KMS-11 (cell line): ENCODE measurements around the gene HSPA8.

ENCODE experiments used
- H2AFZ ChIP-seq: fragments of 200-600 bp; sonication (generic); 2 replicates; pipeline ENCODE4 v1.6.1; 2016; ENCODE audit warnings: antibody characterized with exemption, mixed run types, low read depth
- H3K27ac ChIP-seq: fragments of 200-600 bp; sonication (generic); 2 replicates; pipeline ENCODE4 v1.6.1; 2016; ENCODE audit warnings: mild to moderate bottlenecking, mixed run types
- H3K27me3 ChIP-seq: fragments of 200-600 bp; sonication (generic); 2 replicates; pipeline ENCODE4 v1.6.1; 2017; ENCODE audit warnings: mild to moderate bottlenecking, low read depth, mixed run types, moderate library complexity; ENCODE audit not compliant: insufficient read depth
- H3K36me3 ChIP-seq: fragments of 200-600 bp; sonication (generic); 2 replicates; pipeline ENCODE4 v1.6.1; 2017; ENCODE audit warnings: mild to moderate bottlenecking, mixed run types; ENCODE audit not compliant: insufficient read depth
- H3K4me1 ChIP-seq: fragments of 200-600 bp; sonication (generic); 2 replicates; pipeline ENCODE4 v1.6.1; 2016; ENCODE audit warnings: mild to moderate bottlenecking, low read depth, mixed run types; ENCODE audit not compliant: poor library complexity, severe bottlenecking
- H3K4me2 ChIP-seq: fragments of 200-600 bp; sonication (generic); 2 replicates; pipeline ENCODE4 v1.7.0; 2016; ENCODE audit warnings: mild to moderate bottlenecking, mixed run types
- H3K4me3 ChIP-seq: fragments of 200-600 bp; sonication (generic); IDR thresholded peaks from 2 replicates; pipeline ENCODE4 v1.6.1; 2017; ENCODE audit warnings: low read depth, low read length, mixed read lengths; ENCODE audit not compliant: insufficient read depth
- H3K79me2 ChIP-seq: fragments of 200-600 bp; sonication (generic); 2 replicates; pipeline ENCODE4 v1.6.1; 2016; ENCODE audit warnings: low read depth, mixed run types; ENCODE audit not compliant: insufficient read depth
- H3K9ac ChIP-seq: fragments of 200-600 bp; sonication (generic); 2 replicates; pipeline ENCODE4 v1.6.1; 2016; ENCODE audit warnings: mild to moderate bottlenecking, mixed run types
- H4K20me1 ChIP-seq: fragments of 200-600 bp; sonication (generic); 2 replicates; pipeline ENCODE4 v1.6.1; 2016; ENCODE audit warnings: mild to moderate bottlenecking, mixed run types; ENCODE audit not compliant: insufficient read depth
- CTCF ChIP-seq: fragments of 200-600 bp; sonication (generic); conservative IDR thresholded peaks from 2 replicates; pipeline ENCODE4 v1.6.1; 2017; ENCODE audit warnings: low read depth, mild to moderate bottlenecking, antibody characterized with exemption, low read length, moderate library complexity, mixed read lengths

The HSPA8 gene

GRCh38 chr11:123056835-123057491 is 5.0 kb downstream of the HSPA8 start:
- Histone ChIP-seq H3K9ac (no peak overlapping the region), H3K4me3 (no peak overlapping the region), H3K36me3 (peaks cover 31% of the 10 kb centered on the region), H2AFZ (no peak overlapping the region), H3K79me2 (peaks cover 43% of the 10 kb centered on the region), H4K20me1 (peaks cover 54% of the 10 kb centered on the region), H3K27ac (peak overlapping the region; percentile 77; the same call in 1 of the 2 replicates), H3K27me3 (no peaks in the 10 kb centered on the region), H3K4me1 (peaks cover 37% of the 10 kb centered on the region), H3K4me2 (no peak overlapping the region)
- TF ChIP-seq CTCF, result no peak

- Histone ChIP-seq H3K27me3 (no peaks in the 10 kb centered on the region), H3K4me2 (no peak overlapping the region), H4K20me1 (peaks cover 40% of the 10 kb centered on the region), H3K36me3 (peaks cover 23% of the 10 kb centered on the region; the same call in 1 of the 2 replicates), H2AFZ (no peak overlapping the region), H3K9ac (no peak overlapping the region), H3K27ac (peak overlapping the region; percentile 48; the same call in 1 of the 2 replicates), H3K4me3 (no peak overlapping the region), H3K4me1 (peaks cover 37% of the 10 kb centered on the region), H3K79me2 (peaks cover 27% of the 10 kb centered on the region)
- TF ChIP-seq CTCF, result no peak
These were observed 6.6 kb downstream of the HSPA8 start for GRCh38 chr11:123055191-123055901.

GRCh38 chr11:123054301-123055065 is 7.5 kb downstream of the HSPA8 start:
- H3K27me3 ChIP-seq, result no peaks in the 10 kb centered on the region
- peaks cover 31% of the 10 kb centered on the region for H4K20me1 ChIP-seq
- H3K4me2 ChIP-seq, result no peak overlapping the region
- H2AFZ ChIP-seq, result no peak overlapping the region
- peaks cover 15% of the 10 kb centered on the region; the same call in 1 of the 2 replicates for H3K36me3 ChIP-seq
- peaks cover 19% of the 10 kb centered on the region for H3K79me2 ChIP-seq
- peak; percentile 46 for TF ChIP-seq CTCF
- no peak overlapping the region for H3K4me3 ChIP-seq
- H3K27ac ChIP-seq, result peak overlapping the region; percentile 48; the same call in 1 of the 2 replicates
- H3K9ac ChIP-seq, result no peak overlapping the region
- H3K4me1 ChIP-seq, result peaks cover 36% of the 10 kb centered on the region

DNA sequence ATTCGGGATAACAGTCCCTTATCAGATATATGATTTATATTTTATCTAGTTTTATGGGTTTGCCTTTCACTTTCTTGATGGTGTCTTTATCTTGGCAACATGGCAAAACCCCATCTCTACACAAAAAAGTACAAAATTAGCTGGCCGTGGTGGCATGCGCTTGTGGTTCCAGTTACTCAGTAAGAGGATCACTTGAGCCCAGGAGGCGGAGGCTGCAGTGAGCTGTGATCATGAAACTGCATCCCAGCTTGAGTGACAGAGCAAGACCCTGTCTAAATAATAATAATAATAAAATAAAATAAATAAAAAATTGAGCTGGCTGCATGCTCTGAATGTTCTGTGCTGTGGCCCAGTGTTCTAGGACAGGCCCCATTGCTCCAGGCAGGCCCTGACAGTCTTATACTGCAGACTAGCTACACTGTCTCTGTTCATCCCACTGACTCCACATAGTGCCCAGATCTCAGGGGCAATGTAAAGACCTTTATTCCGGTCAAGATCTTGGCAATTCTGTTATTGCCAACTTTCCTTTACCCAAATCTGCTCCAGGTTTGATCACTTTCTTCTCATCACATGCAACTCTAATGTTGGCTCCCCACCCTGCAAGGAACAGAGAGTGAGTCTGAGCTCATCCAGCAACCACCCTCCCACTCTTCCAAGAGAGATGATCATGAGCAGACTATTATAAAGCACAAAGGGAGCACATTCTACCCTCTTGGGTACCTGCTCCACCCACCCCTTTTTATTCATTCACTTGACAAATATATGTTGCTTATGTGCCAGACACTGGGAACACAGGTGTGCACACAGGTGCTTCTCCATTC is 8.8 kb downstream of the HSPA8 start:
- TF ChIP-seq CTCF, result no peak; the same call in 1 of the 2 replicates
- Histone ChIP-seq H3K27ac (no peak overlapping the region), H3K4me1 (peaks cover 23% of the 10 kb centered on the region)

More for the DNA sequence above, 8.8 kb downstream of the HSPA8 start:
- Histone ChIP-seq H3K4me2 (no peak overlapping the region), H3K27me3 (no peaks in the 10 kb centered on the region), H3K36me3 (peaks cover 6% of the 10 kb centered on the region; the same call in 1 of the 2 replicates), H2AFZ (no peak overlapping the region), H3K4me3 (no peak overlapping the region), H3K79me2 (peaks cover 5% of the 10 kb centered on the region), H4K20me1 (peaks cover 18% of the 10 kb centered on the region), H3K9ac (no peak overlapping the region)
